Upper lobe of left lung (tissue), 6 donors: ENCODE measurements around the gene CDR2. TPM values are rescaled to one million over a fixed set of nuclear protein-coding genes. Genes with fewer than 3 reads are reported as not detected.
"Not testable (repeated sequence)": the region's sequence is repeated elsewhere in the genome, so short reads cannot be mapped to it uniquely, and the experiment has no call there.

Experiments
- ATAC-seq, 2 donors: fragments of 200-7000 bp; cut with Tn5 transposase; one replicate each; pipeline ENCODE4 v1.9.1; 2022; ENCODE audit warnings: mild to moderate bottlenecking in 2 of 2, moderate library complexity in 2 of 2; ENCODE audit not compliant: low FRiP score in 2 of 2
- DNase-seq, 2 donors: peaks; one replicate each; pipeline ENCODE4 v3.0.0-alpha.2; 2019 to 2020
- H3K27ac ChIP-seq, 4 donors: fragments of 200-600 bp; sonication (generic); one replicate each; pipeline ENCODE4 v1.5.1; 2016 to 2019
- H3K27me3 ChIP-seq, 4 donors: fragments of 200-600 bp; sonication (generic); one replicate each; pipeline ENCODE4 v1.5.1; 2017 to 2019
- H3K36me3 ChIP-seq, 4 donors: fragments of 200-600 bp; sonication (generic); one replicate each; pipeline ENCODE4 v1.5.1; 2016 to 2019
- H3K4me1 ChIP-seq, 4 donors: fragments of 200-600 bp; sonication (generic); one replicate each; pipeline ENCODE4 v1.5.1; 2018 to 2019
- H3K4me3 ChIP-seq, 4 donors: fragments of 200-600 bp; sonication (generic); one replicate each; pipeline ENCODE4 v1.5.1; 2017 to 2019; ENCODE audit warnings: mild to moderate bottlenecking in 2 of 4, moderate library complexity in 1 of 4
- H3K9me3 ChIP-seq, 4 donors: fragments of 200-600 bp; sonication (generic); one replicate each; pipeline ENCODE4 v1.5.1; 2018 to 2019
- CTCF ChIP-seq, 6 experiments: fragments of 450-650 bp in 4 of 6; fragments of 200-600 bp in 2 of 6; sonication (generic) in 2 of 6; IDR thresholded peaks; one replicate each; pipeline ENCODE4 v1.5.1; 2016 to 2019; ENCODE audit warnings: antibody characterized with exemption in 6 of 6
- EP300 ChIP-seq, 4 donors: sonication (generic); formaldehyde crosslinking; IDR thresholded peaks; one replicate each; pipeline ENCODE4 v1.5.1; 2017; ENCODE audit warnings: antibody characterized with exemption in 4 of 4, control low read depth in 2 of 4
- POLR2A ChIP-seq, 4 donors: fragments of 450-650 bp; IDR thresholded peaks; one replicate each; pipeline ENCODE4 v1.5.1; 2016 to 2017; ENCODE audit warnings: antibody characterized with exemption in 4 of 4, mild to moderate bottlenecking in 2 of 4
- POLR2AphosphoS5 ChIP-seq, 2 donors: sonication (generic); formaldehyde crosslinking; IDR thresholded peaks; one replicate each; pipeline ENCODE4 v1.5.1; 2017; ENCODE audit warnings: antibody characterized with exemption in 2 of 2
- WGBS, 2 donors: methylation state at CpG; one replicate each; pipeline ENCODE4 v1.1.5; 2017 to 2018; 5-methylcytosine and 5-hydroxymethylcytosine counted together
- total RNA-seq, 6 donors: library from RNA; depleted of rRNA in 4 of 6; stranded (reverse); fragments of >200 nt in 4 of 6; gene quantifications; one replicate each; pipeline versions ENCODE4 v1.1.0 to v1.2.1, GENCODE V29; 2016 to 2021
- donor health status: DM: no; HTN: no; CAD: no; lungs with moderate emphysema.
- donor health status: DM: no; HTN: yes; CAD: no; lungs with severe emphysema.

CDR2 gene
- total RNA-seq, 6 donors from 2014 or later, result 16.3 to 27.5 (median 19.4) TPM

- Histone ChIP-seq H3K27ac (peak overlapping the region in 1 of 4 donors; percentile 6), H3K27me3 (no peaks in the 10 kb centered on the region), H3K4me3 (no peak overlapping the region), H3K4me1 (peaks cover 13 to 17% (median 15%) of the 10 kb centered on the region in 4 donors), H3K9me3 (no peaks in the 10 kb centered on the region), H3K36me3 (peaks cover 8 to 29% (median 21%) of the 10 kb centered on the region in 4 donors)
- TF ChIP-seq POLR2AphosphoS5 (IDR thresholded peaks at IDR 0.05), result no peak
- no peak for TF ChIP-seq EP300 (IDR thresholded peaks at IDR 0.05)
- TF ChIP-seq CTCF (IDR thresholded peaks at IDR 0.05), result no peak
- no peak for TF ChIP-seq POLR2A (IDR thresholded peaks at IDR 0.05)
- 85 to 91% methylated on average over 5 of the region's 5 CpGs for WGBS, 2 donors
- no peak for DNase-seq
- ATAC-seq, result no peak
Measured at GRCh38 chr16:22352723-22353122, 21.7 kb downstream of the CDR2 start.

GRCh38 chr16:22352140-22352539, 22.3 kb downstream of the CDR2 start:
- H3K9me3 ChIP-seq, result no peaks in the 10 kb centered on the region
- TF ChIP-seq CTCF (IDR thresholded peaks at IDR 0.05) (no peak), POLR2AphosphoS5 (IDR thresholded peaks at IDR 0.05) (no peak), EP300 (IDR thresholded peaks at IDR 0.05) (no peak), POLR2A (IDR thresholded peaks at IDR 0.05) (no peak)
- DNase-seq (no peak), ATAC-seq (peak in 1 of 2 donors; percentile 40)
- H3K36me3 ChIP-seq, result peaks cover 13 to 35% (median 26%) of the 10 kb centered on the region in 4 donors
- WGBS, 2 donors, result 52 to 80% methylated on average over 5 to 6 of the region's 6 CpGs
- H3K27ac ChIP-seq, result no peak overlapping the region
- H3K4me3 ChIP-seq, result no peak overlapping the region
- peaks cover 11 to 18% (median 16%) of the 10 kb centered on the region in 4 donors for H3K4me1 ChIP-seq
- no peaks in the 10 kb centered on the region for H3K27me3 ChIP-seq

GRCh38 chr16:22351017-22351416, 23.4 kb downstream of the CDR2 start:
- H3K9me3 ChIP-seq, ATAC-seq, H3K4me3 ChIP-seq, DNase-seq, H3K27me3 ChIP-seq, H3K27ac ChIP-seq: not testable (repeated sequence)
- peaks cover 13 to 46% (median 31%) of the 10 kb centered on the region in 4 donors for H3K36me3 ChIP-seq
- peaks cover 11 to 22% (median 16%) of the 10 kb centered on the region in 4 donors for H3K4me1 ChIP-seq
- 96 to 98% methylated on average over 6 of the region's 6 CpGs for WGBS, 2 donors

GRCh38 chr16:22348291-22348690, 26.1 kb downstream of the CDR2 start:
- 85 to 89% methylated on average over 2 of the region's 2 CpGs for WGBS, 2 donors
- H3K4me1 ChIP-seq, result peaks cover 6 to 12% (median 8%) of the 10 kb centered on the region in 4 donors
- H3K9me3 ChIP-seq, result no peaks in the 10 kb centered on the region
- H3K4me3 ChIP-seq, result no peak overlapping the region
- H3K27ac ChIP-seq, result no peak overlapping the region
- DNase-seq (no peak), ATAC-seq (no peak)
- H3K36me3 ChIP-seq, result peaks cover 13 to 48% (median 31%) of the 10 kb centered on the region in 4 donors
- no peaks in the 10 kb centered on the region for H3K27me3 ChIP-seq
- TF ChIP-seq POLR2A (IDR thresholded peaks at IDR 0.05) (no peak), CTCF (IDR thresholded peaks at IDR 0.05) (no peak), POLR2AphosphoS5 (IDR thresholded peaks at IDR 0.05) (no peak), EP300 (IDR thresholded peaks at IDR 0.05) (no peak)

- no peak overlapping the region for H3K27ac ChIP-seq
- no peaks in the 10 kb centered on the region for H3K27me3 ChIP-seq
- ATAC-seq (no peak), DNase-seq (no peak)
- 92 to 95% methylated on average over 20 of the region's 20 CpGs for WGBS, 2 donors
- no peaks in the 10 kb centered on the region for H3K9me3 ChIP-seq
- no peak overlapping the region for H3K4me3 ChIP-seq
- H3K4me1 ChIP-seq, result peaks cover 0 to 6% (median 0%) of the 10 kb centered on the region in 4 donors
- TF ChIP-seq POLR2A (IDR thresholded peaks at IDR 0.05) (no peak), POLR2AphosphoS5 (IDR thresholded peaks at IDR 0.05) (no peak), CTCF (IDR thresholded peaks at IDR 0.05) (no peak), EP300 (IDR thresholded peaks at IDR 0.05) (no peak)
- H3K36me3 ChIP-seq, result peaks cover 13 to 48% (median 31%) of the 10 kb centered on the region in 4 donors
Measured at GRCh38 chr16:22347100-22347820, 27.2 kb downstream of the CDR2 start.
